Keratinocyte (primary cell): ENCODE data around the gene UTY.

ENCODE experiments used
- EZH2 ChIP-seq: IDR thresholded peaks from one replicate; pipeline ENCODE4 v1.6.1; 2012; ENCODE audit warnings: inconsistent platforms, mild to moderate bottlenecking, low read length, moderate library complexity
- TF ChIP-seq, protein P1 (sequence below), 3 experiments: IDR thresholded peaks in 1 of 3; conservative IDR thresholded peaks in 1 of 3; optimal IDR thresholded peaks in 1 of 3; 2 replicates in 2 of 3; 3 replicates in 1 of 3; pipeline versions ENCODE3 to v1.5.1; 2011; ENCODE audit warnings: low read length in 3 of 3, mild to moderate bottlenecking in 3 of 3, moderate library complexity in 2 of 3, control low read depth in 1 of 3, inconsistent platforms in 1 of 3; ENCODE audit not compliant: insufficient read depth in 2 of 3; ENCODE audit errors: extremely low read depth in 1 of 3

DNA sequence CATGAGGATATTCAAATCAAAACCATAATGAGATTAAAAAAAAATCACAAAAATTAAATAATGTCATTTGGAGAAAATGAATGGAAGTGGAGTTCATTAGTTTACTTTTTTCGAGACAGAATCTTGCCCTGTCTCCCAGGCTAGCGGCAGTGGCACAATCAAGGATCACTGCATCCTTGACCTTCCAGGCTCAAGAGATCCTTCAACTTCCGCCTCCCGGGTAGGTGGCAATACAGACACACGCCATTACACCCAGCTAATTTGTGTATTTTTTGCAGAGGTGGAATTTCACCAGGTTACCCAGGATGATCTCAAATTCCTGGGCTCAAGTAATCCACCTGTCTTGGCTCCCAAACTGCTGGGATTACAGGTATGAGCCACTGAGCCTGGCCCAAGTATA lies 236.1 kb downstream of the UTY start:
- TF ChIP-seq, protein P1, sequence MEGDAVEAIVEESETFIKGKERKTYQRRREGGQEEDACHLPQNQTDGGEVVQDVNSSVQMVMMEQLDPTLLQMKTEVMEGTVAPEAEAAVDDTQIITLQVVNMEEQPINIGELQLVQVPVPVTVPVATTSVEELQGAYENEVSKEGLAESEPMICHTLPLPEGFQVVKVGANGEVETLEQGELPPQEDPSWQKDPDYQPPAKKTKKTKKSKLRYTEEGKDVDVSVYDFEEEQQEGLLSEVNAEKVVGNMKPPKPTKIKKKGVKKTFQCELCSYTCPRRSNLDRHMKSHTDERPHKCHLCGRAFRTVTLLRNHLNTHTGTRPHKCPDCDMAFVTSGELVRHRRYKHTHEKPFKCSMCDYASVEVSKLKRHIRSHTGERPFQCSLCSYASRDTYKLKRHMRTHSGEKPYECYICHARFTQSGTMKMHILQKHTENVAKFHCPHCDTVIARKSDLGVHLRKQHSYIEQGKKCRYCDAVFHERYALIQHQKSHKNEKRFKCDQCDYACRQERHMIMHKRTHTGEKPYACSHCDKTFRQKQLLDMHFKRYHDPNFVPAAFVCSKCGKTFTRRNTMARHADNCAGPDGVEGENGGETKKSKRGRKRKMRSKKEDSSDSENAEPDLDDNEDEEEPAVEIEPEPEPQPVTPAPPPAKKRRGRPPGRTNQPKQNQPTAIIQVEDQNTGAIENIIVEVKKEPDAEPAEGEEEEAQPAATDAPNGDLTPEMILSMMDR (optimal IDR thresholded peaks at IDR 0.05 in 1 of 3, IDR thresholded peaks at IDR 0.05 in 1 of 3, conservative IDR thresholded peaks at IDR 0.05 in 1 of 3; ENCODE audit: extremely low read depth in 1 of 3, insufficient read depth in 2 of 3, low read length in 3 of 3): no peak
- TF ChIP-seq EZH2: no peak
